IMR-90 (cell line): Measurements from ENCODE around the gene AHDC1. TPM values are rescaled to one million over a fixed set of nuclear protein-coding genes. Genes with fewer than 3 reads are reported as not detected.
A peak's percentile ranks its signal among the peaks of the same experiment; 100 is the strongest.

Experiments
- ATAC-seq: fragments of 200-7000 bp; cut with Tn5 transposase; 2 replicates; pipeline ENCODE4 v1.9.1; 2020; ENCODE audit warnings: low read depth, mild to moderate bottlenecking, moderate library complexity
- BruUV-seq: library from RNA; stranded (reverse); fragments of 400-500 nt; replicated peaks from 2 replicates; lab custom pipeline; 2021; lab: Mats Ljungman, UMichigan
- CTCF ChIA-PET: fragments of 300-600 bp; formaldehyde crosslinking; extraction: SDS; loops from one replicate; lab custom pipeline; 2021; ENCODE audit warnings: antibody characterized with exemption; lab: Yijun Ruan, JAX
- POLR2A ChIA-PET: fragments of 300-600 bp; sonication (Branson Sonifier 250); formaldehyde crosslinking; loops from one replicate; lab custom pipeline; 2022; ENCODE audit warnings: antibody characterized with exemption; ENCODE audit not compliant: unreplicated experiment; lab: Charles Lee
- DNase-seq: peaks from one replicate; pipeline ENCODE4 v3.0.0; 2013
- H2AFZ ChIP-seq: replicated peaks from 2 replicates; pipeline ENCODE3; 2013; ENCODE audit warnings: low read length, mild to moderate bottlenecking; ENCODE audit not compliant: poor library complexity
- H2AK5ac ChIP-seq: 2 replicates; pipeline ENCODE4 v1.6.1; 2013; ENCODE audit warnings: low read depth, low read length, inconsistent platforms
- H2AK9ac ChIP-seq: replicated peaks from 2 replicates; pipeline ENCODE3; 2013; ENCODE audit warnings: mild to moderate bottlenecking, low read depth, low read length, moderate library complexity; ENCODE audit not compliant: poor library complexity
- H2BK120ac ChIP-seq: 2 replicates; pipeline ENCODE4 v1.6.1; 2013; ENCODE audit warnings: low read depth, low read length, inconsistent platforms
- H2BK15ac ChIP-seq: 3 replicates; pipeline ENCODE4 v1.6.1; 2013; ENCODE audit warnings: low read depth, low read length, inconsistent platforms
- H2BK20ac ChIP-seq: 2 replicates; pipeline ENCODE4 v1.6.1; 2013; ENCODE audit warnings: low read depth, mild to moderate bottlenecking, inconsistent platforms, low read length, moderate library complexity
- H2BK5ac ChIP-seq: 2 replicates; pipeline ENCODE4 v1.6.1; 2013; ENCODE audit warnings: mild to moderate bottlenecking, low read depth, low read length, inconsistent platforms; ENCODE audit not compliant: poor library complexity, severe bottlenecking
- H3K14ac ChIP-seq: replicated peaks from 2 replicates; pipeline ENCODE4 v1.6.1; 2013; ENCODE audit warnings: low read depth, low read length, inconsistent platforms
- H3K18ac ChIP-seq: 2 replicates; pipeline ENCODE4 v1.6.1; 2013; ENCODE audit warnings: low read depth, low read length, control low read depth
- H3K23ac ChIP-seq: 2 replicates; pipeline ENCODE4 v1.6.1; 2013; ENCODE audit warnings: low read depth, low read length, inconsistent platforms
- H3K27ac ChIP-seq: 2 replicates; pipeline ENCODE4 v1.5.1; 2013; ENCODE audit warnings: mild to moderate bottlenecking, control low read depth, low read length; ENCODE audit not compliant: insufficient read depth
- H3K27me3 ChIP-seq: 2 replicates; pipeline ENCODE4 v1.6.1; 2013; ENCODE audit warnings: low read length; ENCODE audit not compliant: control insufficient read depth, insufficient read depth
- H3K36me3 ChIP-seq: 2 replicates; pipeline ENCODE4 v1.6.1; 2013; ENCODE audit warnings: low read length, mixed read lengths; ENCODE audit not compliant: control insufficient read depth, insufficient read depth
- H3K4ac ChIP-seq: 2 replicates; pipeline ENCODE4 v1.6.1; 2013; ENCODE audit warnings: low read depth, low read length, inconsistent platforms
- H3K4me1 ChIP-seq: 2 replicates; pipeline ENCODE4 v1.6.1; 2013; ENCODE audit warnings: low read length, mixed read lengths; ENCODE audit not compliant: control insufficient read depth, insufficient read depth
- H3K4me2 ChIP-seq: 2 replicates; pipeline ENCODE4 v1.6.1; 2013; ENCODE audit warnings: low read depth, mild to moderate bottlenecking, control low read depth, low read length, moderate library complexity
- H3K4me3 ChIP-seq: 2 replicates; pipeline ENCODE4 v1.5.1; 2013; ENCODE audit warnings: low read depth, mild to moderate bottlenecking, control low read depth, low read length, moderate library complexity; ENCODE audit not compliant: insufficient read depth
- H3K56ac ChIP-seq: 2 replicates; pipeline ENCODE4 v1.6.1; 2013; ENCODE audit warnings: low read length, inconsistent platforms; ENCODE audit not compliant: insufficient read depth; ENCODE audit errors: extremely low read depth
- H3K79me1 ChIP-seq, 2 experiments: 2 replicates each; pipeline ENCODE4 v1.6.1; 2013; ENCODE audit warnings: low read length in 2 of 2, inconsistent platforms in 1 of 2, low read depth in 1 of 2
- H3K9ac ChIP-seq: 2 replicates; pipeline ENCODE4 v1.6.1; 2013; ENCODE audit warnings: low read depth, low read length, control low read depth
- H3K9me1 ChIP-seq: 2 replicates; pipeline ENCODE4 v1.6.1; 2013; ENCODE audit warnings: low read length, inconsistent platforms; ENCODE audit not compliant: insufficient read depth
- H3K9me3 ChIP-seq: 2 replicates; pipeline ENCODE4 v1.6.1; 2013; ENCODE audit warnings: low read length; ENCODE audit not compliant: control insufficient read depth, insufficient read depth
- H4K20me1 ChIP-seq: 2 replicates; pipeline ENCODE4 v1.6.1; 2013; ENCODE audit warnings: low read length, inconsistent platforms; ENCODE audit not compliant: insufficient read depth
- H4K5ac ChIP-seq: 2 replicates; pipeline ENCODE4 v1.6.1; 2013; ENCODE audit warnings: mild to moderate bottlenecking, low read depth, low read length, control low read depth
- H4K8ac ChIP-seq, 2 experiments: 2 replicates each; pipeline ENCODE4 v1.6.1; 2013; ENCODE audit warnings: low read depth in 2 of 2, low read length in 2 of 2, control low read depth in 1 of 2, inconsistent platforms in 1 of 2
- H4K91ac ChIP-seq: 2 replicates; pipeline ENCODE4 v1.6.1; 2013; ENCODE audit warnings: low read depth, low read length, inconsistent platforms; ENCODE audit not compliant: insufficient read depth
- BHLHE40 ChIP-seq: fragments of 150-350 bp; IDR thresholded peaks from 2 replicates; pipeline ENCODE4 v1.6.1; 2016; ENCODE audit warnings: mild to moderate bottlenecking, low read depth, low read length
- CEBPB ChIP-seq: IDR thresholded peaks from 2 replicates; pipeline ENCODE4 v1.6.1; 2012; ENCODE audit warnings: low read depth, low read length, improper control_type of control experiment
- CHD1 ChIP-seq: IDR thresholded peaks from 2 replicates; pipeline ENCODE4 v1.6.1; 2012; ENCODE audit warnings: low read depth, low read length, improper control_type of control experiment
- FOS ChIP-seq: fragments of 150-350 bp; IDR thresholded peaks from 2 replicates; pipeline ENCODE4 v1.6.1; 2016; ENCODE audit warnings: low read depth, low read length
- MAFK ChIP-seq: IDR thresholded peaks from 2 replicates; pipeline ENCODE4 v1.6.1; 2012; ENCODE audit warnings: low read depth, low read length, improper control_type of control experiment
- MAZ ChIP-seq: IDR thresholded peaks from 2 replicates; pipeline ENCODE4 v1.6.1; 2012; ENCODE audit warnings: low read depth, mild to moderate bottlenecking, low read length, improper control_type of control experiment, moderate library complexity, borderline replicate concordance
- MXI1 ChIP-seq: IDR thresholded peaks from 2 replicates; pipeline ENCODE4 v1.6.1; 2012; ENCODE audit warnings: low read depth, mild to moderate bottlenecking, low read length, moderate library complexity, borderline replicate concordance
- NFE2L2 ChIP-seq: fragments of 150-350 bp; IDR thresholded peaks from 2 replicates; pipeline ENCODE4 v1.6.1; 2016; ENCODE audit warnings: low read depth, mild to moderate bottlenecking, low read length
- POLR2A ChIP-seq: IDR thresholded peaks from 2 replicates; pipeline ENCODE4 v1.6.1; 2012; ENCODE audit warnings: mild to moderate bottlenecking, low read depth, low read length
- RAD21 ChIP-seq: IDR thresholded peaks from 2 replicates; pipeline ENCODE4 v1.6.1; 2012; ENCODE audit warnings: low read length, improper control_type of control experiment
- RCOR1 ChIP-seq: IDR thresholded peaks from 2 replicates; pipeline ENCODE4 v1.6.1; 2012; ENCODE audit warnings: mild to moderate bottlenecking, low read length, improper control_type of control experiment; ENCODE audit not compliant: insufficient replicate concordance
- RFX5 ChIP-seq: IDR thresholded peaks from 2 replicates; pipeline ENCODE4 v1.8.0; 2012; ENCODE audit warnings: low read depth, mild to moderate bottlenecking, low read length, moderate library complexity
- SMC3 ChIP-seq: fragments of 150-350 bp; IDR thresholded peaks from 2 replicates; pipeline ENCODE4 v1.6.1; 2016; ENCODE audit warnings: low read depth, mild to moderate bottlenecking, antibody characterized with exemption, low read length, moderate library complexity
- WGBS, 2 experiments: methylation state at CpG; one replicate each; pipeline versions ENCODE4 v1.1.5 to v1.1.7; 2013; ENCODE audit warnings: missing lambda C conversion rate in 2 of 2; ENCODE audit not compliant: insufficient read length in 1 of 2; ENCODE audit errors: extremely low coverage in 2 of 2; 5-methylcytosine and 5-hydroxymethylcytosine counted together
- dilution Hi-C: fragments of 300-500 bp; cut with HindIII; formaldehyde crosslinking; loops from one replicate; pipeline ENCODE4 v1.14.3; 2018; ENCODE audit warnings: low sequenced_read_pairs; ENCODE audit not compliant: unreplicated experiment
- in situ Hi-C: fragments of 300-500 bp; cut with MboI; formaldehyde crosslinking; loops from 3 replicates; pipeline ENCODE4 v1.14.3; 2019; ENCODE audit warnings: low sequenced_read_pairs, inconsistent platforms, mixed read lengths
- intact Hi-C: fragments of 100-400 bp; cut with micrococcal nuclease; formaldehyde crosslinking; loops from 2 replicates; pipeline ENCODE4 v1.10.0; 2022
- polyA plus RNA-seq, 3 experiments: library from polyadenylated mRNA; depleted of rRNA; stranded (reverse); fragments of >200 nt; gene quantifications; 2 replicates each; pipeline ENCODE4 v1.2.3, GENCODE V29; 2012; ENCODE audit warnings: low replicate concordance in 1 of 3
- total RNA-seq: library from RNA; depleted of rRNA; stranded (reverse); fragments of >200 nt; gene quantifications from 2 replicates; pipeline ENCODE4 v1.2.3, GENCODE V29; 2012
- TF ChIP-seq, protein P1 (sequence below): conservative IDR thresholded peaks from 2 replicates; pipeline ENCODE4 v1.5.1; 2012; ENCODE audit warnings: mild to moderate bottlenecking, low read depth, low read length, improper control_type of control experiment
- TF ChIP-seq, protein P2 (sequence below): fragments of 150-350 bp; IDR thresholded peaks from 2 replicates; pipeline ENCODE4 v1.6.1; 2016; ENCODE audit warnings: low read depth, mild to moderate bottlenecking, low read length, moderate library complexity, borderline replicate concordance
- TF ChIP-seq, protein P3 (sequence below): fragments of 150-350 bp; IDR thresholded peaks from 2 replicates; pipeline ENCODE4 v1.6.1; 2017; ENCODE audit warnings: mild to moderate bottlenecking, antibody characterized with exemption, low read length, low read depth

The AHDC1 gene
- total and polyA plus RNA-seq, 2 of the 4 experiments (the other 2 are of a cell fraction), result 2.0 to 11.6 TPM

DNA sequence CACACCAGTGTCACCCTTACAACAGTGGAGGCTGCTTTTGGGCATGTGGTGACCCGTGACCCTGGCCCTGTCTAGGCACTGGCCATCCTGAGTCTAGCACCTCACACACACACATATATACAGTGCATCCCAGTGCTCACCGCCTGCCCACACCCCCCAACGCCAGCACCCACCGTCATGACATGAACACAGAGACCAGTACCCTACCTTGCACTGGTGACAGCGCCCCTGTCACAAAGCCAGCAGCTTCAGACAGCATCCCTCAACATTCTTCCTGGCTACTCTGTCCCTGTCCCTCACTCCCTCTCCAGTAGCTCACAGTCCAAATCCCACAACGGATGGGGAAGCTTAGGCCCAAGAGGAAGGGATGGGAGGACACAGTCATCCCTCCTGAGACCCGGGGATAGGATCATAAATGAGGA is 27.1 kb downstream of the AHDC1 start:
- CTCF ChIA-PET, result no interaction called here

More for the DNA sequence above, 27.1 kb downstream of the AHDC1 start:
- H3K14ac ChIP-seq, result peak overlapping the region; percentile 52; the same call in 1 of the 2 replicates
- H2BK120ac ChIP-seq, result 0 out of 2 replicates have a peak overlapping the region, but pooled peaks have one; percentile 60
- POLR2A ChIA-PET, result no interaction called here
- H3K4ac ChIP-seq, result peak overlapping the region; percentile 76
- in situ Hi-C loops (no loop called here), dilution Hi-C loops (no loop called here), intact Hi-C loops (no loop called here)
- no peak overlapping the region for H2BK5ac ChIP-seq
- no peak overlapping the region for H2AFZ ChIP-seq
- no peak overlapping the region for H3K56ac ChIP-seq
- no peak for TF ChIP-seq RAD21
- no peak for TF ChIP-seq CEBPB
- TF ChIP-seq BHLHE40, result no peak
- no peak for TF ChIP-seq RFX5
- TF ChIP-seq MAZ, result no peak
- TF ChIP-seq, protein P1, sequence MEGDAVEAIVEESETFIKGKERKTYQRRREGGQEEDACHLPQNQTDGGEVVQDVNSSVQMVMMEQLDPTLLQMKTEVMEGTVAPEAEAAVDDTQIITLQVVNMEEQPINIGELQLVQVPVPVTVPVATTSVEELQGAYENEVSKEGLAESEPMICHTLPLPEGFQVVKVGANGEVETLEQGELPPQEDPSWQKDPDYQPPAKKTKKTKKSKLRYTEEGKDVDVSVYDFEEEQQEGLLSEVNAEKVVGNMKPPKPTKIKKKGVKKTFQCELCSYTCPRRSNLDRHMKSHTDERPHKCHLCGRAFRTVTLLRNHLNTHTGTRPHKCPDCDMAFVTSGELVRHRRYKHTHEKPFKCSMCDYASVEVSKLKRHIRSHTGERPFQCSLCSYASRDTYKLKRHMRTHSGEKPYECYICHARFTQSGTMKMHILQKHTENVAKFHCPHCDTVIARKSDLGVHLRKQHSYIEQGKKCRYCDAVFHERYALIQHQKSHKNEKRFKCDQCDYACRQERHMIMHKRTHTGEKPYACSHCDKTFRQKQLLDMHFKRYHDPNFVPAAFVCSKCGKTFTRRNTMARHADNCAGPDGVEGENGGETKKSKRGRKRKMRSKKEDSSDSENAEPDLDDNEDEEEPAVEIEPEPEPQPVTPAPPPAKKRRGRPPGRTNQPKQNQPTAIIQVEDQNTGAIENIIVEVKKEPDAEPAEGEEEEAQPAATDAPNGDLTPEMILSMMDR, result no peak
- TF ChIP-seq NFE2L2, result no peak
- TF ChIP-seq CHD1, result no peak
- no peak for TF ChIP-seq FOS
- TF ChIP-seq, protein P2, sequence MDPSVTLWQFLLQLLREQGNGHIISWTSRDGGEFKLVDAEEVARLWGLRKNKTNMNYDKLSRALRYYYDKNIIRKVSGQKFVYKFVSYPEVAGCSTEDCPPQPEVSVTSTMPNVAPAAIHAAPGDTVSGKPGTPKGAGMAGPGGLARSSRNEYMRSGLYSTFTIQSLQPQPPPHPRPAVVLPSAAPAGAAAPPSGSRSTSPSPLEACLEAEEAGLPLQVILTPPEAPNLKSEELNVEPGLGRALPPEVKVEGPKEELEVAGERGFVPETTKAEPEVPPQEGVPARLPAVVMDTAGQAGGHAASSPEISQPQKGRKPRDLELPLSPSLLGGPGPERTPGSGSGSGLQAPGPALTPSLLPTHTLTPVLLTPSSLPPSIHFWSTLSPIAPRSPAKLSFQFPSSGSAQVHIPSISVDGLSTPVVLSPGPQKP, result no peak
- no peak for TF ChIP-seq MAFK
- TF ChIP-seq MXI1, result no peak
- TF ChIP-seq, protein P3, sequence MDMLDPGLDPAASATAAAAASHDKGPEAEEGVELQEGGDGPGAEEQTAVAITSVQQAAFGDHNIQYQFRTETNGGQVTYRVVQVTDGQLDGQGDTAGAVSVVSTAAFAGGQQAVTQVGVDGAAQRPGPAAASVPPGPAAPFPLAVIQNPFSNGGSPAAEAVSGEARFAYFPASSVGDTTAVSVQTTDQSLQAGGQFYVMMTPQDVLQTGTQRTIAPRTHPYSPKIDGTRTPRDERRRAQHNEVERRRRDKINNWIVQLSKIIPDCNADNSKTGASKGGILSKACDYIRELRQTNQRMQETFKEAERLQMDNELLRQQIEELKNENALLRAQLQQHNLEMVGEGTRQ, result no peak
- TF ChIP-seq POLR2A, result no peak
- no peak for TF ChIP-seq SMC3
- TF ChIP-seq RCOR1, result no peak
- peaks cover 45 to 80% of the 10 kb centered on the region in 2 experiments for H3K79me1 ChIP-seq
- H3K4me1 ChIP-seq, result peaks cover 42% of the 10 kb centered on the region
- peak overlapping the region; percentile 87 for H3K23ac ChIP-seq
- H4K5ac ChIP-seq, result no peak overlapping the region; the same call in 1 of the 2 replicates
- H3K27me3 ChIP-seq, result no peaks in the 10 kb centered on the region
- peaks cover 19% of the 10 kb centered on the region for H3K9me1 ChIP-seq
- BruUV-seq, result no TSS peak
- no peak overlapping the region for H3K4me3 ChIP-seq
- peak overlapping the region in 1 of 2 experiments; percentile 70; a peak in 2 of 4 replicates for H4K8ac ChIP-seq
- no peak overlapping the region for H3K9ac ChIP-seq
- H3K4me2 ChIP-seq, result no peak overlapping the region
- peak overlapping the region; percentile 95 for H2AK5ac ChIP-seq
- no peaks in the 10 kb centered on the region for H3K9me3 ChIP-seq
- H3K18ac ChIP-seq, result no peak overlapping the region
- 0 out of 2 replicates have a peak overlapping the region, but pooled peaks have one; percentile 15 for H4K91ac ChIP-seq
- peak overlapping the region; percentile 13; the same call in 1 of the 2 replicates for H3K27ac ChIP-seq
- H2AK9ac ChIP-seq, result peak overlapping the region; percentile 58
- H2BK15ac ChIP-seq, result peak overlapping the region; percentile 83; the same call in 1 of the 3 replicates
- DNase-seq, result no peak
- peaks cover 49% of the 10 kb centered on the region for H4K20me1 ChIP-seq
- WGBS, 2 experiments, result 90% methylated on average over 2 of the region's 7 CpGs; no CpG with 5 or more reads in 1 of the 2 experiments
- ATAC-seq, result no peak
- no peaks in the 10 kb centered on the region; the same call in 1 of the 2 replicates for H3K36me3 ChIP-seq
- H2BK20ac ChIP-seq, result no peak overlapping the region
